Ammon's horn (tissue), 1 donor: ENCODE data around the gene PCDH18.
"Not testable (repeated sequence)": the region's sequence is repeated elsewhere in the genome, so short reads cannot be mapped to it uniquely, and the experiment has no call there.

Experiments
- DNase-seq: peaks from one replicate; pipeline ENCODE4 v3.0.0-alpha.2; 2016; ENCODE audit warnings: low spot score

The PCDH18 gene

GRCh38 chr4:137531986-137532868 lies at the start of gene PCDH18:
TSS of gene PCDH18 (minus strand) at chr4:137532494. CDS start at chr4:137532088, 406 bp downstream.
- peak; percentile 86 for DNase-seq

GRCh38 chr4:137576446-137576845 lies 44.2 kb upstream of the PCDH18 start:
- DNase-seq = no peak

- no peak for DNase-seq
Measured at GRCh38 chr4:137572647-137573046, 40.4 kb upstream of the PCDH18 start.

- no peak for DNase-seq
Measured at GRCh38 chr4:137572163-137572562, 39.9 kb upstream of the PCDH18 start.

- no peak for DNase-seq
Measured at GRCh38 chr4:137559801-137560200, 27.5 kb upstream of the PCDH18 start.

GRCh38 chr4:137558951-137559350 lies 26.7 kb upstream of the PCDH18 start:
- no peak for DNase-seq

GRCh38 chr4:137545461-137545861 lies 13.2 kb upstream of the PCDH18 start:
- peak; percentile 57 for DNase-seq

GRCh38 chr4:137543648-137544047 lies 11.4 kb upstream of the PCDH18 start:
- DNase-seq = no peak

GRCh38 chr4:137543198-137543597 lies 10.9 kb upstream of the PCDH18 start:
- DNase-seq = no peak

GRCh38 chr4:137541876-137542646 lies 9.8 kb upstream of the PCDH18 start:
- DNase-seq = peak; percentile 23

- DNase-seq = no peak
Measured at GRCh38 chr4:137541181-137541580, 8.9 kb upstream of the PCDH18 start.

- no peak for DNase-seq
Measured at GRCh38 chr4:137540356-137540755, 8.1 kb upstream of the PCDH18 start.

GRCh38 chr4:137538526-137538925 lies 6.2 kb upstream of the PCDH18 start:
- DNase-seq = no peak

- DNase-seq = not testable (repeated sequence)
Measured at GRCh38 chr4:137537807-137538206, 5.5 kb upstream of the PCDH18 start.

GRCh38 chr4:137536789-137537561 lies 4.7 kb upstream of the PCDH18 start:
- DNase-seq = no peak

- DNase-seq = no peak
Measured at GRCh38 chr4:137535718-137536117, 3.4 kb upstream of the PCDH18 start.

- DNase-seq = no peak
Measured at GRCh38 chr4:137534516-137534915, 2.2 kb upstream of the PCDH18 start.

GRCh38 chr4:137533855-137534254 lies 1.6 kb upstream of the PCDH18 start:
- DNase-seq = no peak

GRCh38 chr4:137532869-137533236 lies 559 bp upstream of the PCDH18 start:
- no peak for DNase-seq

- peak; percentile 36 for DNase-seq
Measured at GRCh38 chr4:137531168-137531985, 917 bp downstream of the PCDH18 start.

- no peak for DNase-seq
Measured at GRCh38 chr4:137530176-137530575, 2.1 kb downstream of the PCDH18 start.
